Loucy (cell line): Measurements from ENCODE around the gene THBD.

Source experiments
- H2AFZ ChIP-seq: fragments of 200-600 bp; sonication (generic); 2 replicates; pipeline ENCODE4 v1.6.0; 2016; ENCODE audit warnings: antibody characterized with exemption, mild to moderate bottlenecking, low read length, moderate library complexity
- H3F3A ChIP-seq: fragments of 200-600 bp; 2 replicates; pipeline ENCODE4 v1.6.0; 2016; ENCODE audit warnings: antibody characterized with exemption, low read depth, mild to moderate bottlenecking
- H3K27me3 ChIP-seq: fragments of 200-600 bp; sonication (generic); 2 replicates; pipeline ENCODE4 v1.6.1; 2014; ENCODE audit warnings: low read length, mild to moderate bottlenecking; ENCODE audit not compliant: insufficient read depth, poor library complexity, severe bottlenecking
- H3K36me3 ChIP-seq: fragments of 200-600 bp; sonication (generic); 2 replicates; pipeline ENCODE4 v1.6.1; 2016; ENCODE audit warnings: low read length; ENCODE audit not compliant: insufficient read depth
- H3K4me1 ChIP-seq: fragments of 200-600 bp; sonication (generic); 2 replicates; pipeline ENCODE4 v1.5.1; 2014; ENCODE audit warnings: low read length, mild to moderate bottlenecking; ENCODE audit not compliant: insufficient read depth, poor library complexity, severe bottlenecking
- H3K4me2 ChIP-seq: fragments of 200-600 bp; sonication (generic); 2 replicates; pipeline ENCODE4 v1.6.0; 2014; ENCODE audit warnings: antibody characterized with exemption, low read length, low read depth, mild to moderate bottlenecking; ENCODE audit not compliant: poor library complexity, severe bottlenecking
- H3K4me3 ChIP-seq: fragments of 200-600 bp; sonication (generic); 2 replicates; pipeline ENCODE4 v1.5.1; 2014; ENCODE audit warnings: low read length, mild to moderate bottlenecking, mixed read lengths; ENCODE audit not compliant: poor library complexity, severe bottlenecking
- H3K79me2 ChIP-seq: fragments of 200-600 bp; sonication (generic); 2 replicates; pipeline ENCODE4 v1.6.1; 2014; ENCODE audit warnings: low read length; ENCODE audit not compliant: insufficient read depth
- H3K9ac ChIP-seq: fragments of 200-600 bp; sonication (generic); 2 replicates; pipeline ENCODE4 v1.6.0; 2014; ENCODE audit warnings: mild to moderate bottlenecking, low read depth, low read length, moderate library complexity; ENCODE audit not compliant: poor library complexity, severe bottlenecking
- H3K9me2 ChIP-seq: fragments of 200-600 bp; sonication (generic); replicated peaks from 2 replicates; pipeline ENCODE4 v1.6.1; 2016; ENCODE audit warnings: low read depth, low read length, mixed read lengths
- H3K9me3 ChIP-seq: fragments of 200-600 bp; sonication (generic); 2 replicates; pipeline ENCODE4 v1.6.1; 2014; ENCODE audit warnings: mild to moderate bottlenecking, antibody characterized with exemption, low read length, low read depth; ENCODE audit not compliant: insufficient read depth
- H4K20me1 ChIP-seq: fragments of 200-600 bp; sonication (generic); 2 replicates; pipeline ENCODE4 v1.6.0; 2014; ENCODE audit warnings: antibody characterized with exemption, low read length, mild to moderate bottlenecking; ENCODE audit not compliant: insufficient read depth, poor library complexity, severe bottlenecking
- EZH2phosphoT487 ChIP-seq: fragments of 200-600 bp; IDR thresholded peaks from 2 replicates; pipeline ENCODE4 v1.6.1; 2018; ENCODE audit warnings: antibody characterized with exemption, mild to moderate bottlenecking, moderate library complexity, borderline replicate concordance
- TF ChIP-seq, protein P1 (sequence below): fragments of 200-600 bp; sonication (generic); conservative IDR thresholded peaks from 2 replicates; pipeline ENCODE4 v1.5.1; 2014; ENCODE audit warnings: mild to moderate bottlenecking, antibody characterized with exemption, low read length

Gene THBD

DNA sequence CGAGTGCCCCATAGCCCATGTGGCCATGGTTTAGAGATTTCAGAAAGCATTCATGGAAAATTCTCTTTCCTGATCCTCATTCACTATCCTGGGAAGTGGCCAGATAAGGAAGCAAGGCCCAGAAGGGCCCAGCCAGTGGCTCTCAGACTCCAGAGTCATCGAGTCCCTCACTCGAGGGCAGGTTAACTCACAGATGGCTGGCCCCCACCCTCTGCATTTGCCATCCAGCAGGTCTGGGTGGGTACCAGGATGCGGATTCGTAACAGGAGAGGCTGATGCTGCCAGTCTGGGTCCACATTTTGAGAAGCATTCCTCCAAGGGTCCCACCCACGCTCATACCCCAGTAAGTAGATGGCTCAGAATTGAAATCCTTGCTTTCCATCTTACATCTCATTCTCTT lies 18.1 kb downstream of the THBD start:
- Histone ChIP-seq H3K9me2 (no peaks in the 10 kb centered on the region), H4K20me1 (no peaks in the 10 kb centered on the region), H3K27me3 (no peaks in the 10 kb centered on the region), H3F3A (no peaks in the 10 kb centered on the region), H3K9me3 (no peaks in the 10 kb centered on the region), H3K79me2 (no peaks in the 10 kb centered on the region), H2AFZ (no peak overlapping the region), H3K4me2 (no peak overlapping the region), H3K4me3 (no peak overlapping the region), H3K4me1 (peaks cover 11% of the 10 kb centered on the region), H3K9ac (no peak overlapping the region), H3K36me3 (no peaks in the 10 kb centered on the region)
- no peak for TF ChIP-seq EZH2phosphoT487
- TF ChIP-seq, protein P1, sequence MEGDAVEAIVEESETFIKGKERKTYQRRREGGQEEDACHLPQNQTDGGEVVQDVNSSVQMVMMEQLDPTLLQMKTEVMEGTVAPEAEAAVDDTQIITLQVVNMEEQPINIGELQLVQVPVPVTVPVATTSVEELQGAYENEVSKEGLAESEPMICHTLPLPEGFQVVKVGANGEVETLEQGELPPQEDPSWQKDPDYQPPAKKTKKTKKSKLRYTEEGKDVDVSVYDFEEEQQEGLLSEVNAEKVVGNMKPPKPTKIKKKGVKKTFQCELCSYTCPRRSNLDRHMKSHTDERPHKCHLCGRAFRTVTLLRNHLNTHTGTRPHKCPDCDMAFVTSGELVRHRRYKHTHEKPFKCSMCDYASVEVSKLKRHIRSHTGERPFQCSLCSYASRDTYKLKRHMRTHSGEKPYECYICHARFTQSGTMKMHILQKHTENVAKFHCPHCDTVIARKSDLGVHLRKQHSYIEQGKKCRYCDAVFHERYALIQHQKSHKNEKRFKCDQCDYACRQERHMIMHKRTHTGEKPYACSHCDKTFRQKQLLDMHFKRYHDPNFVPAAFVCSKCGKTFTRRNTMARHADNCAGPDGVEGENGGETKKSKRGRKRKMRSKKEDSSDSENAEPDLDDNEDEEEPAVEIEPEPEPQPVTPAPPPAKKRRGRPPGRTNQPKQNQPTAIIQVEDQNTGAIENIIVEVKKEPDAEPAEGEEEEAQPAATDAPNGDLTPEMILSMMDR: no peak

DNA sequence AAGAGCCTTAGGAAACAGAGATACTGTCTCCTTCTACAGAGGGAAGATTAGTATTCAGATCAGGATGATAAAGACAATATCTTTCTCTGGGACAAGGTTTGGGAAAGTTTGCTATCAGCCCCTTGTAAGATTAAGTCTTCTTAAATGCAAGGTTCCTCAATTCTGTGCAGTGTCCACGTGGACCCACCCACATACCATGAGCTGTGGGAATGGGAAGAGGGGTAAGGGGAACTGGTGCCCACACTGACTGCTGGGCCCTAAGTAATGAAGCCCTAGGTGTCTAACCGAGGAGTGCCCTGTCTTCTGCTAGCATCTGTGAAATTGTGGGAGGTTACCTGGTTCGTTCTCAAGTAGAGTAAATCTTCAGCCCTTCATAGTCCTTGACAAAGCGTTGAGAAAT lies 20.1 kb downstream of the THBD start:
- H3K4me2 ChIP-seq: no peak overlapping the region
- no peak overlapping the region for H3K9ac ChIP-seq
- no peak overlapping the region for H2AFZ ChIP-seq
- no peaks in the 10 kb centered on the region for H4K20me1 ChIP-seq
- H3K4me1 ChIP-seq: peaks cover 11% of the 10 kb centered on the region
- H3K27me3 ChIP-seq: no peaks in the 10 kb centered on the region
- TF ChIP-seq, protein P1: no peak
- no peak for TF ChIP-seq EZH2phosphoT487
- H3K79me2 ChIP-seq: no peaks in the 10 kb centered on the region
- H3K36me3 ChIP-seq: no peaks in the 10 kb centered on the region
- no peaks in the 10 kb centered on the region for H3K9me2 ChIP-seq
- no peaks in the 10 kb centered on the region for H3F3A ChIP-seq
- H3K9me3 ChIP-seq: no peaks in the 10 kb centered on the region
- no peak overlapping the region for H3K4me3 ChIP-seq

DNA sequence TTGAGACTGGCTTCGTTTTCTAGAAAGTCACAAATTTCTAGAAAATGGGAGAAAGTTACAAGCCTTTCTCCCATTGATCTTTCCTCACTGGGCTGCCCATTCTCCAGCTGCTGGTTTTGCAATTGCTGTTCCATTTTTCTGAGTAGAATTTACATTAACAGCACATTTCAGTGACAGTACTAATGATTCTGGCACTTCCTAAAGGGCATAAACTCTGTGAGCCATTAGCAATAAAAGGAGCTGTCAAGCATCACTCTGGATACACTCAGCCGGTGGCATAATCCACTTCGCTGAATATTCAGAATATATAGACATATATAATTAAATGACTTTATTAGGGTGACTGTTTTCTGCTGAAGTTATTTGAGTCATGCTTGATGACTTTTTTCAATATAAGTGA lies 21.1 kb downstream of the THBD start:
- Histone ChIP-seq H3K4me2 (no peak overlapping the region), H4K20me1 (no peaks in the 10 kb centered on the region), H3K27me3 (no peaks in the 10 kb centered on the region), H3K9me2 (no peaks in the 10 kb centered on the region), H3K9me3 (no peaks in the 10 kb centered on the region), H3F3A (no peaks in the 10 kb centered on the region), H3K9ac (no peak overlapping the region), H3K79me2 (no peaks in the 10 kb centered on the region), H3K4me1 (peaks cover 11% of the 10 kb centered on the region), H2AFZ (no peak overlapping the region), H3K4me3 (no peak overlapping the region), H3K36me3 (no peaks in the 10 kb centered on the region)
- TF ChIP-seq EZH2phosphoT487: no peak
- TF ChIP-seq, protein P1: no peak
